Neural cell (in vitro differentiated cells): ENCODE results near the gene RFC5. TPM values are rescaled to one million over a fixed set of nuclear protein-coding genes. Genes with fewer than 3 reads are reported as not detected.
A peak's percentile ranks its signal among the peaks of the same experiment; 100 is the strongest.

Experiments used
- H2AFZ ChIP-seq: fragments of 200-600, 300-800 bp; sonication (generic), shearing (Covaris generic); 2 replicates; pipeline ENCODE4 v1.6.0; 2014; ENCODE audit warnings: low read depth, mild to moderate bottlenecking, antibody characterized with exemption, low read length, moderate library complexity
- H3F3A ChIP-seq: fragments of 200-600 bp; shearing (Covaris generic); 2 replicates; pipeline ENCODE4 v1.6.1; 2016; ENCODE audit warnings: mild to moderate bottlenecking, moderate library complexity, mixed read lengths, antibody characterized with exemption, low read length; ENCODE audit not compliant: insufficient read depth, poor library complexity, severe bottlenecking
- H3K27ac ChIP-seq: fragments of 200-600, 300-800 bp; sonication (generic), shearing (Covaris generic); 2 replicates; pipeline ENCODE4 v1.5.1; 2014; ENCODE audit warnings: mild to moderate bottlenecking, low read length, moderate library complexity
- H3K27me3 ChIP-seq: fragments of 300-800, 200-600 bp; sonication (generic), shearing (Covaris generic); 2 replicates; pipeline ENCODE4 v1.6.0; 2014; ENCODE audit warnings: mild to moderate bottlenecking, low read depth, low read length, moderate library complexity; ENCODE audit not compliant: insufficient read depth
- H3K36me3 ChIP-seq: fragments of 300-800, 200-600 bp; sonication (generic), shearing (Covaris generic); 2 replicates; pipeline ENCODE4 v1.5.1; 2014; ENCODE audit warnings: mild to moderate bottlenecking, antibody characterized with exemption, low read length, moderate library complexity; ENCODE audit not compliant: insufficient read depth
- H3K4me2 ChIP-seq: fragments of 300-800, 200-600 bp; sonication (generic), shearing (Covaris generic); 2 replicates; pipeline ENCODE4 v1.6.0; 2014; ENCODE audit warnings: mild to moderate bottlenecking, low read length
- H3K4me3 ChIP-seq: fragments of 300-800, 200-600 bp; sonication (generic), shearing (Covaris generic); 2 replicates; pipeline ENCODE4 v1.5.1; 2014; ENCODE audit warnings: mild to moderate bottlenecking, low read length, moderate library complexity
- H3K79me2 ChIP-seq: fragments of 200-600 bp; shearing (Covaris generic); replicated peaks from 2 replicates; pipeline ENCODE4 v1.6.0; 2014; ENCODE audit warnings: mild to moderate bottlenecking, low read length, moderate library complexity; ENCODE audit not compliant: insufficient read depth
- H3K9ac ChIP-seq: fragments of 300-800, 200-600 bp; sonication (generic), shearing (Covaris generic); 2 replicates; pipeline ENCODE4 v1.6.1; 2016; ENCODE audit warnings: mild to moderate bottlenecking, low read length, mixed read lengths
- H3K9me2 ChIP-seq: fragments of 200-600 bp; shearing (Covaris generic); 2 replicates; pipeline ENCODE4 v1.6.1; 2016; ENCODE audit warnings: mild to moderate bottlenecking, low read length, mixed read lengths; ENCODE audit not compliant: insufficient read depth
- H3K9me3 ChIP-seq: fragments of 200-600, 300-800 bp; sonication (generic), shearing (Covaris generic); 2 replicates; pipeline ENCODE4 v1.6.1; 2016; ENCODE audit warnings: mild to moderate bottlenecking, mixed run types, low read length, moderate library complexity, mixed read lengths
- H4K20me1 ChIP-seq: fragments of 200-600 bp; shearing (Covaris generic); 2 replicates; pipeline ENCODE4 v1.6.1; 2016; ENCODE audit warnings: mild to moderate bottlenecking, mixed run types; ENCODE audit not compliant: insufficient read depth
- CTCF ChIP-seq: fragments of 450-650 bp; IDR thresholded peaks from 2 replicates; pipeline ENCODE4 v1.5.1; 2014; ENCODE audit warnings: antibody characterized with exemption, mild to moderate bottlenecking, moderate library complexity; ENCODE audit not compliant: poor library complexity, severe bottlenecking
- EP300 ChIP-seq: fragments of 450-650 bp; conservative IDR thresholded peaks from 2 replicates; pipeline ENCODE4 v1.6.1; 2014; ENCODE audit warnings: antibody characterized with exemption, mild to moderate bottlenecking, moderate library complexity; ENCODE audit not compliant: poor library complexity, severe bottlenecking
- EZH2 ChIP-seq: fragments of 200-600, 300-800 bp; shearing (Covaris generic), sonication (generic); IDR thresholded peaks from 2 replicates; pipeline ENCODE4 v1.6.1; 2014; ENCODE audit warnings: antibody characterized with exemption, low read length, borderline replicate concordance, mild to moderate bottlenecking; ENCODE audit not compliant: insufficient read depth, poor library complexity, severe bottlenecking
- MXI1 ChIP-seq: fragments of 450-650 bp; conservative IDR thresholded peaks from 2 replicates; pipeline ENCODE4 v1.6.1; 2014; ENCODE audit warnings: antibody characterized with exemption, mild to moderate bottlenecking; ENCODE audit not compliant: poor library complexity, severe bottlenecking
- POLR2AphosphoS5 ChIP-seq: IDR thresholded peaks from 2 replicates; pipeline ENCODE4 v1.6.1; 2012
- RAD21 ChIP-seq: fragments of 450-650 bp; conservative IDR thresholded peaks from 2 replicates; pipeline ENCODE4 v1.6.1; 2014; ENCODE audit warnings: antibody characterized with exemption, mild to moderate bottlenecking, moderate library complexity
- SMC3 ChIP-seq: fragments of 450-650 bp; conservative IDR thresholded peaks from 2 replicates; pipeline ENCODE4 v1.6.1; 2014; ENCODE audit warnings: antibody characterized with exemption, mild to moderate bottlenecking, moderate library complexity; ENCODE audit not compliant: poor library complexity
- TAF1 ChIP-seq: IDR thresholded peaks from 2 replicates; pipeline ENCODE4 v1.6.1; 2012; ENCODE audit warnings: low read depth
- polyA plus RNA-seq: library from polyadenylated mRNA; depleted of rRNA; stranded (reverse); fragments of >200 nt; gene quantifications from 2 replicates; pipeline ENCODE4 v1.2.3, GENCODE V29; 2014
- TF ChIP-seq, protein P1 (sequence below): IDR thresholded peaks from 2 replicates; pipeline ENCODE4 v1.6.1; 2012; ENCODE audit warnings: borderline replicate concordance

RFC5 gene
- polyA plus RNA-seq, 1 donor from 2014 or later = 39.4 TPM

- Histone ChIP-seq H3F3A (no peaks in the 10 kb centered on the region), H3K27me3 (no peaks in the 10 kb centered on the region), H3K9ac (no peak overlapping the region), H3K27ac (no peak overlapping the region), H3K36me3 (no peaks in the 10 kb centered on the region), H3K79me2 (peaks cover 15% of the 10 kb centered on the region), H3K9me2 (no peaks in the 10 kb centered on the region), H4K20me1 (no peaks in the 10 kb centered on the region), H3K4me2 (no peak overlapping the region), H3K4me3 (no peak overlapping the region), H3K9me3 (no peaks in the 10 kb centered on the region), H2AFZ (no peak overlapping the region)
- TF ChIP-seq MXI1 (no peak), EP300 (no peak), EZH2 (no peak), CTCF (no peak), TAF1 (no peak), SMC3 (no peak), POLR2AphosphoS5 (no peak), RAD21 (no peak)
- TF ChIP-seq, protein P1, sequence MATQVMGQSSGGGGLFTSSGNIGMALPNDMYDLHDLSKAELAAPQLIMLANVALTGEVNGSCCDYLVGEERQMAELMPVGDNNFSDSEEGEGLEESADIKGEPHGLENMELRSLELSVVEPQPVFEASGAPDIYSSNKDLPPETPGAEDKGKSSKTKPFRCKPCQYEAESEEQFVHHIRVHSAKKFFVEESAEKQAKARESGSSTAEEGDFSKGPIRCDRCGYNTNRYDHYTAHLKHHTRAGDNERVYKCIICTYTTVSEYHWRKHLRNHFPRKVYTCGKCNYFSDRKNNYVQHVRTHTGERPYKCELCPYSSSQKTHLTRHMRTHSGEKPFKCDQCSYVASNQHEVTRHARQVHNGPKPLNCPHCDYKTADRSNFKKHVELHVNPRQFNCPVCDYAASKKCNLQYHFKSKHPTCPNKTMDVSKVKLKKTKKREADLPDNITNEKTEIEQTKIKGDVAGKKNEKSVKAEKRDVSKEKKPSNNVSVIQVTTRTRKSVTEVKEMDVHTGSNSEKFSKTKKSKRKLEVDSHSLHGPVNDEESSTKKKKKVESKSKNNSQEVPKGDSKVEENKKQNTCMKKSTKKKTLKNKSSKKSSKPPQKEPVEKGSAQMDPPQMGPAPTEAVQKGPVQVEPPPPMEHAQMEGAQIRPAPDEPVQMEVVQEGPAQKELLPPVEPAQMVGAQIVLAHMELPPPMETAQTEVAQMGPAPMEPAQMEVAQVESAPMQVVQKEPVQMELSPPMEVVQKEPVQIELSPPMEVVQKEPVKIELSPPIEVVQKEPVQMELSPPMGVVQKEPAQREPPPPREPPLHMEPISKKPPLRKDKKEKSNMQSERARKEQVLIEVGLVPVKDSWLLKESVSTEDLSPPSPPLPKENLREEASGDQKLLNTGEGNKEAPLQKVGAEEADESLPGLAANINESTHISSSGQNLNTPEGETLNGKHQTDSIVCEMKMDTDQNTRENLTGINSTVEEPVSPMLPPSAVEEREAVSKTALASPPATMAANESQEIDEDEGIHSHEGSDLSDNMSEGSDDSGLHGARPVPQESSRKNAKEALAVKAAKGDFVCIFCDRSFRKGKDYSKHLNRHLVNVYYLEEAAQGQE = no peak
These were observed 1.2 kb upstream of the RFC5 start for GRCh38 chr12:118015306-118015705.

DNA sequence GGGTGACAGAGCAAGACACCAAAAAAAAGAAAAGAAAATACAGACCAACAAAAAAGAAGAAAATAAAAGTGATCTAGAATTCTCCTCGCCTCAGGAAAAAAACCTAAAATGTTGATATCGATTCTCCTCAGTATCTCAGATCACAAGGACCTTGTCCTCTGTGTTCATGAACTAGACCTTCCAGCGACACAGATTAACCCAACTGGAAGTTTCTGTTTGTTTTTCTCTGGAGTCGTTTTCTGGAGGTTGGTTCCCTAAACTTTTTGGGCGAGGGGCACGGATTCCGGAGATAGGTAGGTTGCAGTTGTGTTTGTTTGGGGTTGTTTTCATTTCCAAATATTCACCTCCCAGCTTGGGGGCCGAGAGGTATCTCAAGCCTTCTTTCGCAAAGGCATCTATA lies 559 bp upstream of the RFC5 start:
- H2AFZ ChIP-seq = peak overlapping the region; percentile 41
- H3F3A ChIP-seq = no peaks in the 10 kb centered on the region
- peaks cover 15% of the 10 kb centered on the region for H3K79me2 ChIP-seq
- no peaks in the 10 kb centered on the region for H3K9me2 ChIP-seq
- no peaks in the 10 kb centered on the region for H4K20me1 ChIP-seq
- no peaks in the 10 kb centered on the region for H3K9me3 ChIP-seq
- H3K27me3 ChIP-seq = no peaks in the 10 kb centered on the region
- peak overlapping the region; percentile 68 for H3K27ac ChIP-seq
- H3K9ac ChIP-seq = peak overlapping the region; percentile 51
- no peaks in the 10 kb centered on the region for H3K36me3 ChIP-seq
- TF ChIP-seq POLR2AphosphoS5 = no peak
- no peak for TF ChIP-seq EZH2
- no peak for TF ChIP-seq MXI1
- TF ChIP-seq RAD21 = no peak
- no peak for TF ChIP-seq SMC3
- TF ChIP-seq EP300 = no peak
- TF ChIP-seq, protein P1 = no peak
- TF ChIP-seq CTCF = no peak
- no peak for TF ChIP-seq TAF1
- peak overlapping the region; percentile 96 for H3K4me3 ChIP-seq
- H3K4me2 ChIP-seq = peak overlapping the region; percentile 90
